OCI-LY7 (cell line): ENCODE measurements around the gene UFSP2.

Source experiments
- EZH2phosphoT487 ChIP-seq: fragments of 200-600 bp; sonication (generic); IDR thresholded peaks from 2 replicates; pipeline ENCODE4 v1.6.1; 2018; ENCODE audit warnings: low read depth, borderline replicate concordance, mild to moderate bottlenecking, mixed run types, antibody characterized with exemption, low read length, moderate library complexity, mixed read lengths
- TF ChIP-seq, protein P1 (sequence below): fragments of 200-600 bp; sonication (generic); conservative IDR thresholded peaks from 2 replicates; pipeline ENCODE4 v1.5.1; 2014; ENCODE audit warnings: mild to moderate bottlenecking, antibody characterized with exemption, low read length, moderate library complexity, mixed read lengths

- TF ChIP-seq, protein P1, sequence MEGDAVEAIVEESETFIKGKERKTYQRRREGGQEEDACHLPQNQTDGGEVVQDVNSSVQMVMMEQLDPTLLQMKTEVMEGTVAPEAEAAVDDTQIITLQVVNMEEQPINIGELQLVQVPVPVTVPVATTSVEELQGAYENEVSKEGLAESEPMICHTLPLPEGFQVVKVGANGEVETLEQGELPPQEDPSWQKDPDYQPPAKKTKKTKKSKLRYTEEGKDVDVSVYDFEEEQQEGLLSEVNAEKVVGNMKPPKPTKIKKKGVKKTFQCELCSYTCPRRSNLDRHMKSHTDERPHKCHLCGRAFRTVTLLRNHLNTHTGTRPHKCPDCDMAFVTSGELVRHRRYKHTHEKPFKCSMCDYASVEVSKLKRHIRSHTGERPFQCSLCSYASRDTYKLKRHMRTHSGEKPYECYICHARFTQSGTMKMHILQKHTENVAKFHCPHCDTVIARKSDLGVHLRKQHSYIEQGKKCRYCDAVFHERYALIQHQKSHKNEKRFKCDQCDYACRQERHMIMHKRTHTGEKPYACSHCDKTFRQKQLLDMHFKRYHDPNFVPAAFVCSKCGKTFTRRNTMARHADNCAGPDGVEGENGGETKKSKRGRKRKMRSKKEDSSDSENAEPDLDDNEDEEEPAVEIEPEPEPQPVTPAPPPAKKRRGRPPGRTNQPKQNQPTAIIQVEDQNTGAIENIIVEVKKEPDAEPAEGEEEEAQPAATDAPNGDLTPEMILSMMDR: no peak
- TF ChIP-seq EZH2phosphoT487: no peak
These were observed 67.9 kb downstream of the UFSP2 start for GRCh38 chr4:185357733-185358440.
